Ovary (tissue), 9 donors: ENCODE data around the gene MEP1A. TPM values are rescaled to one million over a fixed set of nuclear protein-coding genes. Genes with fewer than 3 reads are reported as not detected.

Experiments used
- DNase-seq, 5 donors: peaks; one replicate each; pipeline ENCODE4 v3.0.0-alpha.2; 2019 to 2020
- H3K27ac ChIP-seq, 2 donors: fragments of 200-600 bp; one replicate each; pipeline versions ENCODE4 v1.5.1 to v1.8.0; 2019 to 2022
- H3K27me3 ChIP-seq: fragments of 200-600 bp; one replicate; pipeline ENCODE4 v1.8.0; 2022
- H3K36me3 ChIP-seq: fragments of 200-600 bp; sonication (generic); one replicate; pipeline ENCODE4 v1.5.1; 2019
- H3K4me1 ChIP-seq: one replicate; pipeline ENCODE4 v1.8.1; 2013; ENCODE audit warnings: mild to moderate bottlenecking, moderate library complexity; ENCODE audit not compliant: insufficient read depth
- H3K4me3 ChIP-seq: fragments of 200-600 bp; sonication (generic); one replicate; pipeline ENCODE4 v1.5.1; 2017
- H3K9me3 ChIP-seq, 2 donors: fragments of 200-600 bp in 1 of 2; sonication (generic) in 1 of 2; one replicate each; pipeline versions ENCODE4 v1.5.1 to v1.8.1; 2013 to 2019; ENCODE audit warnings: mild to moderate bottlenecking in 1 of 2, moderate library complexity in 1 of 2
- EP300 ChIP-seq: sonication (generic); formaldehyde crosslinking; IDR thresholded peaks from one replicate; pipeline ENCODE4 v1.6.1; 2017; ENCODE audit warnings: antibody characterized with exemption
- POLR2A ChIP-seq: fragments of 450-650 bp; IDR thresholded peaks from one replicate; pipeline ENCODE4 v1.6.1; 2017; ENCODE audit warnings: antibody characterized with exemption, mild to moderate bottlenecking, moderate library complexity
- WGBS, 3 donors: extraction: QIAGEN DNeasy Blood & Tissue Kit in 1 of 3; methylation state at CpG; one replicate each; pipeline versions ENCODE4 v1.1.5 to v1.1.7; 2013 to 2017; 5-methylcytosine and 5-hydroxymethylcytosine counted together
- intact Hi-C, 4 donors: fragments of 100-400 bp; cut with DNase I; formaldehyde crosslinking; loops; one replicate each; pipeline versions ENCODE4 v1.11.0 to v1.15.1; 2022 to 2023
- polyA plus RNA-seq, 2 donors: library from polyadenylated mRNA; stranded (reverse); fragments of 200-250 nt in 1 of 2; fragments of 350-450 nt in 1 of 2; fragmentation: Illumina TruSeq in 1 of 2; extraction: RNeasy Lipid Tissue Mini Kit (QIAGEN cat#74804) in 1 of 2; gene quantifications; one replicate each; pipeline ENCODE4 v1.2.3, GENCODE V29; 2013 to 2014
- total RNA-seq, 7 donors: library from RNA; depleted of rRNA in 2 of 7; stranded (reverse); fragments of >200 nt in 2 of 7; fragmentation: NEBNext Ultra II Directional in 3 of 7; extraction: Animal tissue kit (Norgen Biotek cat#: 25700) in 3 of 7; gene quantifications; one replicate each; pipeline versions ENCODE4 v1.1.0 to v1.2.4, GENCODE V29; 2016 to 2023
- TF ChIP-seq, protein P1 (sequence below), 3 donors: fragments of 450-650 bp in 2 of 3; fragments of 200-600 bp in 1 of 3; IDR thresholded peaks; one replicate each; pipeline versions ENCODE4 v1.5.1 to v1.8.0; 2016 to 2022; ENCODE audit warnings: antibody characterized with exemption in 3 of 3, mild to moderate bottlenecking in 1 of 3
- donor health status: DM: no; HTN: no; CAD: no; lungs with moderate emphysema.
- donor health status: DM: no; HTN: no; CAD: no.
- donor health status: Bipolar disorder and iron deficiency.
- donor health status: DM: yes; HTN: yes; CAD: no.
- donor health status: DM: no; HTN: no; CAD: no.
- donor health status: DM: yes; HTN: yes; CAD: no.

The MEP1A gene
- total and polyA plus RNA-seq, 9 donors = 0.13 to 3.0 (median 0.80) TPM; not detected in 6

DNA sequence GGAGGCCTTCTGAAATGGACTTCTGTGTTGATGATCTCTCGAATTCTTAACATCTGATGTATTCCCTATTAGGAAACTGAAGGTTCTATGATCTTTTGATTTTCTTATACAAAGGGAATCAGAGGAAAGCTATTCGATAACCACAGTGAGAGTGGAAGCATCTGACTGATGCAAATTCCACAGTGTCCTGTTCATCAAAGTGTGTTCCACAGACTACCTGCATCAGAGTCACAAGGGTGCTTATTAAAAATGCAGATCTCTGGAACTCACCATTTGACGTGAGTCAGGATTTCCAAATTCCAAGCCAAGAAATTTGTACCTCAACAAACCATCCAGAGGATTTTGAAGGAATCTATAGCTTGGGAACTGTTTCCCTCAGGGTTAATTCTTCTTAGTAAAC, 4.4 kb upstream of the MEP1A start:
- no peaks in the 10 kb centered on the region for H3K9me3 ChIP-seq
- no peaks in the 10 kb centered on the region for H3K36me3 ChIP-seq
- no peak overlapping the region for H3K27ac ChIP-seq
- H3K4me1 ChIP-seq = no peaks in the 10 kb centered on the region
- no peak for DNase-seq
- intact Hi-C loops = loop anchor here in 1 of 4 donors (10.0 kb wide), 1 partner anchor 574 kb away; no protein-coding TSS in a partner anchor
- no peak for TF ChIP-seq POLR2A
- H3K4me3 ChIP-seq = no peak overlapping the region
- WGBS, 3 donors = 93 to 97% (median 93%) methylated on average over 3 of the region's 3 CpGs
- no peaks in the 10 kb centered on the region for H3K27me3 ChIP-seq

DNA sequence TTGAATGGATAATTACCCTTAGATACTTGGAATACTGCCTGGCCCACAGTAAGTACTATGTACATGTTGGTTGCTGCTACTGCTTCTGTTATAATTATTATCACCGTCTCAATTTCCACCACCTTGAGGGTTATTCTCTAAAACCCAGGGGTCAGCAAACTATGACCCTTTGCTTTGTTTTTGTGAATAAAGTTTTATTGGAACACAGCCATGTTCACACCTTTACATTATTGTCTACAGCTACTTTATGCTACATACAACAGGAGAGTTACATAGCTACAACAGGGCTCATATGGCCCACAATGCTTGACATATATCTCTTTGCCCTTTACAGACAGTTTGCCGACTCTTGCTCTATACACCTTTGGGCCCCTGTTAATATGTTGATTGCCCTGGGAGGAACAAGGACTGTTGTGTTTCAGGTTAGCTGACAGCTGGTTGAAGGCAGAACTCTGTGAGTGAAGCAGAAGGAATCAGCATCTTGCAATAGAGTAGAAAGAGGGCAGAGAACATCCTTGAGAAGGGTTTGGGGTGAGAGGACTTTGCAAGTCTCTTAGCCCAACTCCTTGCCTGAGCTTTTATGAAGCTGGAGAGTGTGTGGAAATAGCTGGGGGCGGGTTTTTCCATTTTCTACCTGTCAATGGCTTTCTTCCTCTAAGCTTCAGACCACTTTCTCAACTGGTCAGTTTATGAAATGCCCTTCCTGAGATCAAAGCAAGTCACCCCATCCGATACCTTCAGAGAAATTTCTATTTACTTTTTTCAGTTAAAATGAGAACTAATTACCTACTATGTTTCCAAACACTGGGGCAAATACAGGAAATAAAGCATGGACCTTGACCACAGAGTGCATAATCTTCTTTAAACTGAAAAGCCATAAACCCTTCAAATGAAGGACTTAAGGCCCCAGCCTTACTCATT, 3.5 kb upstream of the MEP1A start:
- TF ChIP-seq POLR2A (no peak), EP300 (no peak)
- TF ChIP-seq, protein P1, sequence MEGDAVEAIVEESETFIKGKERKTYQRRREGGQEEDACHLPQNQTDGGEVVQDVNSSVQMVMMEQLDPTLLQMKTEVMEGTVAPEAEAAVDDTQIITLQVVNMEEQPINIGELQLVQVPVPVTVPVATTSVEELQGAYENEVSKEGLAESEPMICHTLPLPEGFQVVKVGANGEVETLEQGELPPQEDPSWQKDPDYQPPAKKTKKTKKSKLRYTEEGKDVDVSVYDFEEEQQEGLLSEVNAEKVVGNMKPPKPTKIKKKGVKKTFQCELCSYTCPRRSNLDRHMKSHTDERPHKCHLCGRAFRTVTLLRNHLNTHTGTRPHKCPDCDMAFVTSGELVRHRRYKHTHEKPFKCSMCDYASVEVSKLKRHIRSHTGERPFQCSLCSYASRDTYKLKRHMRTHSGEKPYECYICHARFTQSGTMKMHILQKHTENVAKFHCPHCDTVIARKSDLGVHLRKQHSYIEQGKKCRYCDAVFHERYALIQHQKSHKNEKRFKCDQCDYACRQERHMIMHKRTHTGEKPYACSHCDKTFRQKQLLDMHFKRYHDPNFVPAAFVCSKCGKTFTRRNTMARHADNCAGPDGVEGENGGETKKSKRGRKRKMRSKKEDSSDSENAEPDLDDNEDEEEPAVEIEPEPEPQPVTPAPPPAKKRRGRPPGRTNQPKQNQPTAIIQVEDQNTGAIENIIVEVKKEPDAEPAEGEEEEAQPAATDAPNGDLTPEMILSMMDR (IDR thresholded peaks at IDR 0.05) = no peak
- Histone ChIP-seq H3K36me3 (no peaks in the 10 kb centered on the region), H3K4me3 (no peak overlapping the region), H3K4me1 (no peaks in the 10 kb centered on the region), H3K9me3 (no peaks in the 10 kb centered on the region), H3K27ac (no peak overlapping the region), H3K27me3 (no peaks in the 10 kb centered on the region)
- intact Hi-C loops = loop anchor here in 1 of 4 donors (10.0 kb wide), 1 partner anchor 575 kb away; no protein-coding TSS in a partner anchor
- DNase-seq = no peak
- 78 to 95% (median 82%) methylated on average over 4 of the region's 4 CpGs for WGBS, 3 donors

DNA sequence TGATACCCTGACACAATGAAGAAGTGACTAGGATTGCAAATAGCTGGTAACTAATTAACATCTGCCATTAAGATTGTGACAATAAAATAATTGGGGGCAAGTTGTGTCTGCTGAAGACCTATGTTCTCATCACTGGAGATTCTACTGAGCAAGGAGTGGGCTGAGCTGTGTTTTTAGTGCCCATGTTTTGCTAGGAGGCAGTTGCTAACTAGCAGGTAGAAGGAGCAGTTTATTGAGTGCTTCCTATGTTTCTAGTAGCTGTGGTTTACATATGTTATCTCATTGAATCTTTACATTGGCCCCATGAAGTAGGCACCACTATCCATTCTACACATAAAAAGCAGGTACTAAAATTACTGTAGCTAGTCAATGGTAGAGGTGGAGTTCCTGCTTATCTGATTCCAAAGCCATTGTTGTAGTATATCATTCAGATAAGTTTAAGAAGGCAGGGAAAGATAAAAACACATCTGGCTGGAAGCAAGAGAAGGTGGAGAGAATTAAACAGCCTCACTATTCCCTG, 2.8 kb upstream of the MEP1A start:
- Histone ChIP-seq H3K27me3 (no peaks in the 10 kb centered on the region), H3K36me3 (no peaks in the 10 kb centered on the region), H3K4me1 (no peaks in the 10 kb centered on the region), H3K9me3 (no peaks in the 10 kb centered on the region), H3K4me3 (no peak overlapping the region), H3K27ac (no peak overlapping the region)
- intact Hi-C loops = no loop called here
- no peak for DNase-seq
- TF ChIP-seq, protein P1 (IDR thresholded peaks at IDR 0.05) = no peak
- no peak for TF ChIP-seq POLR2A
- TF ChIP-seq EP300 = no peak

DNA sequence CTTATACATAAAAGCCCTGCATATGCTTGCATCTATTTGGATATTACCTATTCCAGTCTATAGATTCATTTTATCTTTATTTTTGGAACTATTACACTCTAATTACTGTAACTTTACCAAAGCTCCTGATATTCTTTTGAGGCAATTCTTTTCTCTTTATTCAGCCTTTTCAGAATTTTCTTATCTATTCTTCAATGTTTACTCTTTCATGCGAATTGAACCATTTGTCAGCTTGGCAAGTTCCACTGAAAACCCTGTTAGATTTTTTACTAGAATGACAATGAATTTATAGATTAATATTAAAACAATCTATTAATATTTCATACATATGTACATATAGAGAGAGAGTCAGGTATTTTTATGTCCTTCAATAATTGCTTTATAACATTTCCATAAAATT, 554 bp upstream of the MEP1A start:
- Histone ChIP-seq H3K27me3 (no peaks in the 10 kb centered on the region), H3K4me3 (no peak overlapping the region), H3K9me3 (no peaks in the 10 kb centered on the region), H3K4me1 (no peaks in the 10 kb centered on the region), H3K36me3 (no peaks in the 10 kb centered on the region), H3K27ac (no peak overlapping the region)
- intact Hi-C loops = no loop called here
- TF ChIP-seq, protein P1 (IDR thresholded peaks at IDR 0.05) = no peak
- TF ChIP-seq EP300 (no peak), POLR2A (no peak)
- DNase-seq = no peak
- 8 to 21% (median 8%) methylated on average over 1 of the region's 1 CpG for WGBS, 3 donors

DNA sequence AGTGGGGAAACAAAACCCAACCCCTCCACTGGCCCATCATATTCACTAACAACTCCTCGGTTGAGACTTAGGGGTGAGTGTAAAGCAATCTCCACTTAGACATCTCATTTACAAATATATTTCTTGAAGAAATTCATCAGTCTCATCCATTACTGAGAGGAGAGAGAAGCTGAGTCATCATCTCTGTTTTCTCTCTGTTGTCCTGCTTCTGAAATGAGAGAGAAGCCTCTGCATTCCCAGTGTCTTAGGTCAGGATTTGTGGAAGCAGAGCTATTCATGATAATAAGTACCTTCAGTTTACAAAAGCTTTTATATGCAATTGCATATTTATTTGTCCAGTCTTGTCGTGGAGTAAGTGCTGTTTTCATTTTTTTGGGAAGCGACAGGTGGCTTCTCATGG, 879 bp downstream of the MEP1A start:
- intact Hi-C loops = no loop called here
- H3K27me3 ChIP-seq = no peaks in the 10 kb centered on the region
- 69 to 76% (median 70%) methylated on average over 3 of the region's 3 CpGs for WGBS, 3 donors
- no peaks in the 10 kb centered on the region for H3K36me3 ChIP-seq
- no peaks in the 10 kb centered on the region for H3K4me1 ChIP-seq
- no peak for TF ChIP-seq POLR2A
- TF ChIP-seq, protein P1 (IDR thresholded peaks at IDR 0.05) = no peak
- TF ChIP-seq EP300 = no peak
- DNase-seq = no peak
- H3K4me3 ChIP-seq = no peak overlapping the region
- no peak overlapping the region for H3K27ac ChIP-seq
- H3K9me3 ChIP-seq = no peaks in the 10 kb centered on the region
